H1 (cell line): Measurements from ENCODE around the gene KLHL36. TPM values are rescaled to one million over a fixed set of nuclear protein-coding genes. Genes with fewer than 3 reads are reported as not detected.

Source experiments
- CTCF ChIA-PET: fragments of 300-600 bp; sonication (Branson Sonifier 250); formaldehyde crosslinking; loops from one replicate; lab custom pipeline; 2021; ENCODE audit not compliant: partially characterized antibody; lab: Charles Lee
- POLR2A ChIA-PET: fragments of 300-600 bp; sonication (Branson Sonifier 250); formaldehyde crosslinking; loops from one replicate; lab custom pipeline; 2021; ENCODE audit warnings: inconsistent platforms; ENCODE audit not compliant: partially characterized antibody; lab: Charles Lee
- DNase-seq, 2 experiments: peaks; one replicate each; pipeline versions ENCODE4 v3.0.0 to v3.0.0-alpha.2; 2010 to 2022; ENCODE audit warnings: low spot score in 2 of 2, low read depth in 1 of 2, mixed read lengths in 1 of 2
- FAIRE-seq: peaks from 2 replicates; lab custom pipeline; 2011; peaks lifted over from hg19 to GRCh38; lab: Jason Lieb, UNC
- H2AFZ ChIP-seq: 2 replicates; pipeline ENCODE4 v1.8.1; 2012; ENCODE audit warnings: low read length, inconsistent platforms
- H2AK5ac ChIP-seq: 2 replicates; pipeline ENCODE4 v1.6.1; 2013; ENCODE audit warnings: low read depth, low read length
- H2BK120ac ChIP-seq: replicated peaks from 2 replicates; pipeline ENCODE3; 2013; ENCODE audit warnings: low read depth, low read length, inconsistent platforms
- H2BK12ac ChIP-seq: 2 replicates; pipeline ENCODE4 v1.6.1; 2013; ENCODE audit warnings: low read depth, low read length
- H2BK15ac ChIP-seq: 2 replicates; pipeline ENCODE4 v1.6.1; 2013; ENCODE audit warnings: low read length
- H2BK20ac ChIP-seq: 2 replicates; pipeline ENCODE4 v1.6.1; 2013; ENCODE audit warnings: low read length
- H2BK5ac ChIP-seq: 2 replicates; pipeline ENCODE4 v1.6.1; 2013; ENCODE audit warnings: low read depth, low read length
- H3K14ac ChIP-seq: 2 replicates; pipeline ENCODE4 v1.6.1; 2013; ENCODE audit warnings: inconsistent platforms; ENCODE audit not compliant: insufficient read length
- H3K18ac ChIP-seq: 2 replicates; pipeline ENCODE4 v1.6.1; 2013; ENCODE audit warnings: low read length; ENCODE audit errors: extremely low read depth
- H3K23ac ChIP-seq: 2 replicates; pipeline ENCODE4 v1.6.1; 2013; ENCODE audit warnings: inconsistent platforms; ENCODE audit not compliant: insufficient read length
- H3K23me2 ChIP-seq: 2 replicates; pipeline ENCODE4 v1.6.1; 2013; ENCODE audit warnings: low read depth, low read length
- H3K27ac ChIP-seq: 2 replicates; pipeline ENCODE4 v1.6.1; 2011; ENCODE audit warnings: low read depth, low read length, inconsistent platforms
- H3K27me3 ChIP-seq, 4 experiments: replicated peaks in 1 of 4; 1 replicate in 1 of 4; 2 replicates in 3 of 4; pipeline versions ENCODE4 v1.6.1 to v1.8.1; 2011 to 2013; ENCODE audit warnings: low read length in 3 of 4, mild to moderate bottlenecking in 3 of 4, inconsistent platforms in 2 of 4, mixed read lengths in 2 of 4, moderate library complexity in 1 of 4; ENCODE audit not compliant: control insufficient read depth in 3 of 4, insufficient read depth in 3 of 4; ENCODE audit errors: extremely low read depth in 1 of 4
- H3K36me3 ChIP-seq, 4 experiments: 2 replicates each; pipeline versions ENCODE4 v1.6.1 to v1.8.1; 2011 to 2013; ENCODE audit warnings: mild to moderate bottlenecking in 4 of 4, low read length in 3 of 4, moderate library complexity in 2 of 4, control low read depth in 1 of 4, inconsistent platforms in 1 of 4; ENCODE audit not compliant: insufficient read depth in 4 of 4, control insufficient read depth in 2 of 4
- H3K4ac ChIP-seq: replicated peaks from 2 replicates; pipeline ENCODE3; 2013; ENCODE audit warnings: low read length, low read depth, mixed read lengths, inconsistent platforms; ENCODE audit not compliant: insufficient read length
- H3K4me1 ChIP-seq, 4 experiments: replicated peaks in 1 of 4; 1 replicate in 1 of 4; 2 replicates in 3 of 4; pipeline versions ENCODE4 v1.6.1 to v1.8.1; 2011 to 2013; ENCODE audit warnings: low read length in 3 of 4, inconsistent platforms in 2 of 4, mixed read lengths in 1 of 4; ENCODE audit not compliant: insufficient read depth in 4 of 4, control insufficient read depth in 3 of 4
- H3K4me2 ChIP-seq, 2 experiments: 2 replicates each; pipeline versions ENCODE4 v1.6.1 to v1.8.1; 2011 to 2013; ENCODE audit warnings: low read depth in 2 of 2, low read length in 2 of 2, control low read depth in 1 of 2, inconsistent platforms in 1 of 2, mild to moderate bottlenecking in 1 of 2; ENCODE audit not compliant: insufficient read depth in 1 of 2
- H3K4me3 ChIP-seq, 4 experiments: fragments of 200-600, 300-600 bp in 1 of 4; sonication (generic), shearing (Covaris generic), sonication (Bioruptor Twin) in 1 of 4; 2 replicates each; pipeline versions ENCODE4 v1.5.1 to v1.8.1; 2011 to 2016; ENCODE audit warnings: low read length in 4 of 4, low read depth in 3 of 4, control low read depth in 2 of 4, inconsistent platforms in 2 of 4, mild to moderate bottlenecking in 2 of 4, mixed read lengths in 1 of 4, moderate library complexity in 1 of 4; ENCODE audit not compliant: insufficient read depth in 2 of 4; ENCODE audit errors: extremely low read depth in 1 of 4
- H3K56ac ChIP-seq: replicated peaks from 2 replicates; pipeline ENCODE3; 2013; ENCODE audit warnings: low read depth, mild to moderate bottlenecking, mixed read lengths, low read length, inconsistent platforms; ENCODE audit not compliant: insufficient read length
- H3K79me1 ChIP-seq: 2 replicates; pipeline ENCODE4 v1.6.1; 2013; ENCODE audit warnings: low read depth, low read length, control low read depth
- H3K79me2 ChIP-seq, 2 experiments: 2 replicates each; pipeline versions ENCODE4 v1.6.1 to v1.8.1; 2012 to 2013; ENCODE audit warnings: low read length in 2 of 2, mild to moderate bottlenecking in 2 of 2, inconsistent platforms in 1 of 2; ENCODE audit not compliant: insufficient read depth in 2 of 2, control insufficient read depth in 1 of 2
- H3K9ac ChIP-seq, 4 experiments: replicated peaks in 1 of 4; 1 replicate in 1 of 4; 2 replicates in 3 of 4; pipeline versions ENCODE4 v1.6.1 to v1.8.1; 2011 to 2013; ENCODE audit warnings: low read depth in 3 of 4, low read length in 3 of 4, control low read depth in 2 of 4, mild to moderate bottlenecking in 2 of 4, moderate library complexity in 2 of 4, inconsistent platforms in 1 of 4; ENCODE audit errors: extremely low read depth in 1 of 4
- H3K9me3 ChIP-seq, 2 experiments: 2 replicates each; pipeline versions ENCODE4 v1.6.1 to v1.8.1; 2012 to 2013; ENCODE audit warnings: mild to moderate bottlenecking in 2 of 2, moderate library complexity in 2 of 2, control low read depth in 1 of 2, inconsistent platforms in 1 of 2, low read depth in 1 of 2, low read length in 1 of 2, mixed read lengths in 1 of 2; ENCODE audit not compliant: insufficient read depth in 2 of 2
- H4K20me1 ChIP-seq, 2 experiments: replicated peaks in 1 of 2; 2 replicates each; pipeline versions ENCODE3 to v1.8.1; 2011 to 2013; ENCODE audit warnings: inconsistent platforms in 2 of 2, low read length in 2 of 2, mild to moderate bottlenecking in 1 of 2; ENCODE audit not compliant: insufficient read depth in 2 of 2, control insufficient read depth in 1 of 2
- H4K5ac ChIP-seq: 2 replicates; pipeline ENCODE4 v1.6.1; 2013; ENCODE audit warnings: low read length, low read depth, mixed read lengths, inconsistent platforms; ENCODE audit not compliant: insufficient read length
- H4K8ac ChIP-seq: 2 replicates; pipeline ENCODE4 v1.8.0; 2013; ENCODE audit warnings: mild to moderate bottlenecking, moderate library complexity, low read length, inconsistent platforms; ENCODE audit not compliant: insufficient read depth; ENCODE audit errors: extremely low read depth
- H4K91ac ChIP-seq: replicated peaks from 2 replicates; pipeline ENCODE3; 2013; ENCODE audit warnings: low read length, mixed read lengths, inconsistent platforms; ENCODE audit not compliant: insufficient read length
- BACH1 ChIP-seq: IDR thresholded peaks from 2 replicates; pipeline ENCODE4 v1.6.1; 2012; ENCODE audit warnings: low read length, improper control_type of control experiment
- BRCA1 ChIP-seq: IDR thresholded peaks from 2 replicates; pipeline ENCODE4 v1.6.1; 2012; ENCODE audit warnings: low read depth, low read length, improper control_type of control experiment
- CBX5 ChIP-seq: fragments of 300-800, 300-1000 bp; sonication (generic); IDR thresholded peaks from 2 replicates; pipeline ENCODE4 v1.7.1; 2016; ENCODE audit warnings: antibody characterized with exemption, low read length, low read depth
- CBX8 ChIP-seq: fragments of 300-800, 300-1000 bp; sonication (generic); IDR thresholded peaks from 2 replicates; pipeline ENCODE4 v1.7.1; 2016; ENCODE audit warnings: low read depth, low read length, borderline replicate concordance
- NRF1 ChIP-seq: IDR thresholded peaks from 2 replicates; pipeline ENCODE4 v1.6.1; 2011; ENCODE audit warnings: mild to moderate bottlenecking, low read depth, low read length, improper control_type of control experiment
- POU5F1 ChIP-seq: IDR thresholded peaks from 2 replicates; pipeline ENCODE4 v1.6.1; 2011; ENCODE audit warnings: low read depth, mild to moderate bottlenecking, low read length, moderate library complexity
- RBBP5 ChIP-seq: IDR thresholded peaks from 2 replicates; pipeline ENCODE4 v1.7.1; 2012; ENCODE audit warnings: low read depth, mild to moderate bottlenecking, inconsistent platforms, low read length, moderate library complexity, borderline replicate concordance
- SAP30 ChIP-seq: fragments of 300-600 bp; sonication (generic); IDR thresholded peaks from 2 replicates; pipeline ENCODE4 v1.7.1; 2012; ENCODE audit warnings: low read length, moderate library complexity, mild to moderate bottlenecking, inconsistent platforms; ENCODE audit not compliant: insufficient read depth, insufficient replicate concordance
- SIN3A ChIP-seq, 2 experiments: IDR thresholded peaks in 1 of 2; conservative IDR thresholded peaks in 1 of 2; 2 replicates each; pipeline ENCODE4 v1.6.1; 2011 to 2012; ENCODE audit warnings: low read length in 2 of 2, improper control_type of control experiment in 1 of 2, low read depth in 1 of 2, mild to moderate bottlenecking in 1 of 2
- YY1 ChIP-seq: IDR thresholded peaks from 2 replicates; pipeline ENCODE4 v1.6.1; 2011; ENCODE audit warnings: low read depth, mild to moderate bottlenecking, low read length
- WGBS, 2 experiments: shearing (Covaris generic) in 1 of 2; methylation state at CpG; one replicate each; pipeline versions ENCODE4 v1.1.6 to v1.1.7; 2013 to 2015; ENCODE audit warnings: low lambda C conversion rate in 2 of 2, mixed read lengths in 2 of 2, inconsistent platforms in 1 of 2, low coverage in 1 of 2, missing lambda C conversion rate in 1 of 2; ENCODE audit not compliant: insufficient replicate concordance in 2 of 2, insufficient coverage in 1 of 2, insufficient read length in 1 of 2; ENCODE audit errors: extremely low coverage in 1 of 2, missing lambda C conversion rate in 1 of 2; 5-methylcytosine and 5-hydroxymethylcytosine counted together
- polyA plus RNA-seq, 7 experiments: library from polyadenylated mRNA; depleted of rRNA in 3 of 7; stranded (reverse) in 5 of 7; unstranded in 2 of 7; fragments of >200 nt in 5 of 7; fragments of 200-250 nt in 2 of 7; gene quantifications; 1 replicate in 5 of 7; 2 replicates in 1 of 7; 4 replicates in 1 of 7; pipeline versions ENCODE4 v1.2.1 to v1.2.3, GENCODE V29; 2011 to 2013; ENCODE audit warnings: missing spikeins in 2 of 7, mixed read lengths in 2 of 7
- total RNA-seq: library from RNA; stranded (reverse); fragmentation: NEBNext Ultra II Directional; extraction: Animal tissue kit (Norgen Biotek cat#: 25700); gene quantifications from 2 replicates; pipeline ENCODE4 v1.2.1, GENCODE V29; 2021
- TF ChIP-seq, protein P1 (sequence below), 3 experiments: IDR thresholded peaks; 1 replicate in 2 of 3; 2 replicates in 1 of 3; pipeline versions ENCODE4 v1.5.1 to v1.6.1; 2011; ENCODE audit warnings: low read length in 3 of 3, mild to moderate bottlenecking in 3 of 3, inconsistent platforms in 2 of 3, low read depth in 1 of 3, moderate library complexity in 1 of 3; ENCODE audit not compliant: insufficient read depth in 1 of 3; ENCODE audit errors: control extremely low read depth in 1 of 3

KLHL36 gene
- total and polyA plus RNA-seq, 2 of the 8 experiments (the other 6 are each of a cell fraction or from before 2014, with no cell fraction given): 22.9 to 33.6 TPM

GRCh38 chr16:84643674-84644073 is 4.6 kb upstream of the KLHL36 start:
- Histone ChIP-seq H2AFZ (no peak overlapping the region), H4K5ac (no peak overlapping the region), H2BK20ac (no peak overlapping the region), H3K4me2 (no peak overlapping the region), H3K27ac (no peak overlapping the region), H2BK15ac (no peak overlapping the region), H3K9me3 (no peaks in the 10 kb centered on the region), H2AK5ac (no peak overlapping the region), H3K9ac (no peak overlapping the region), H3K4me3 (no peak overlapping the region), H3K23me2 (peaks cover 3% of the 10 kb centered on the region; the same call in 1 of the 2 replicates), H3K18ac (no peak overlapping the region), H3K4ac (no peak overlapping the region), H2BK12ac (no peak overlapping the region), H3K27me3 (peaks cover 0 to 5% (median 5%) of the 10 kb centered on the region in 4 experiments; a peak in 1 of 7 replicates), H4K91ac (no peak overlapping the region), H2BK120ac (no peak overlapping the region), H3K79me1 (no peaks in the 10 kb centered on the region), H2BK5ac (no peak overlapping the region), H3K79me2 (no peaks in the 10 kb centered on the region), H3K56ac (no peak overlapping the region), H3K36me3 (no peaks in the 10 kb centered on the region), H4K8ac (no peak overlapping the region), H3K23ac (no peak overlapping the region), H4K20me1 (no peaks in the 10 kb centered on the region), H3K4me1 (peaks cover 0 to 5% (median 2%) of the 10 kb centered on the region in 4 experiments; a peak in 4 of 7 replicates), H3K14ac (no peak overlapping the region)
- DNase-seq (no peak), FAIRE-seq (no peak)
- CTCF ChIA-PET: interaction anchor here (1.3 to 3.3 kb wide), 5 partner anchors 21 to 132 kb away, joined by 4 to 27 read pairs (median 8); no protein-coding TSS in a partner anchor
- POLR2A ChIA-PET: no interaction called here
- WGBS, 2 experiments: 93% methylated on average over 4 of the region's 4 CpGs; no CpG with 5 or more reads in 1 of the 2 experiments
- no peak for TF ChIP-seq RBBP5
- no peak for TF ChIP-seq BACH1
- no peak for TF ChIP-seq CBX5
- TF ChIP-seq POU5F1: no peak
- TF ChIP-seq SIN3A (conservative IDR thresholded peaks at IDR 0.05 in 1 of 2, IDR thresholded peaks at IDR 0.05 in 1 of 2; ENCODE audit: low read depth in 1 of 2, low read length in 2 of 2): no peak
- no peak for TF ChIP-seq BRCA1
- no peak for TF ChIP-seq CBX8
- no peak for TF ChIP-seq YY1
- TF ChIP-seq SAP30: no peak
- TF ChIP-seq, protein P1, sequence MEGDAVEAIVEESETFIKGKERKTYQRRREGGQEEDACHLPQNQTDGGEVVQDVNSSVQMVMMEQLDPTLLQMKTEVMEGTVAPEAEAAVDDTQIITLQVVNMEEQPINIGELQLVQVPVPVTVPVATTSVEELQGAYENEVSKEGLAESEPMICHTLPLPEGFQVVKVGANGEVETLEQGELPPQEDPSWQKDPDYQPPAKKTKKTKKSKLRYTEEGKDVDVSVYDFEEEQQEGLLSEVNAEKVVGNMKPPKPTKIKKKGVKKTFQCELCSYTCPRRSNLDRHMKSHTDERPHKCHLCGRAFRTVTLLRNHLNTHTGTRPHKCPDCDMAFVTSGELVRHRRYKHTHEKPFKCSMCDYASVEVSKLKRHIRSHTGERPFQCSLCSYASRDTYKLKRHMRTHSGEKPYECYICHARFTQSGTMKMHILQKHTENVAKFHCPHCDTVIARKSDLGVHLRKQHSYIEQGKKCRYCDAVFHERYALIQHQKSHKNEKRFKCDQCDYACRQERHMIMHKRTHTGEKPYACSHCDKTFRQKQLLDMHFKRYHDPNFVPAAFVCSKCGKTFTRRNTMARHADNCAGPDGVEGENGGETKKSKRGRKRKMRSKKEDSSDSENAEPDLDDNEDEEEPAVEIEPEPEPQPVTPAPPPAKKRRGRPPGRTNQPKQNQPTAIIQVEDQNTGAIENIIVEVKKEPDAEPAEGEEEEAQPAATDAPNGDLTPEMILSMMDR (IDR thresholded peaks at IDR 0.05; ENCODE audit: control extremely low read depth in 1 of 3, insufficient read depth in 1 of 3, low read depth in 1 of 3, low read length in 3 of 3): no peak
- TF ChIP-seq NRF1: no peak
